Kidney (tissue), 14 donors: Measurements from ENCODE around the gene PRR7. TPM values are rescaled to one million over a fixed set of nuclear protein-coding genes. Genes with fewer than 3 reads are reported as not detected.
A peak's percentile ranks its signal among the peaks of the same experiment; 100 is the strongest.

Experiments
- DNase-seq, 5 donors: peaks; one replicate each; pipeline ENCODE4 v3.0.0-alpha.2; 2013 to 2020
- FAIRE-seq: peaks from 2 replicates; lab custom pipeline; 2012; peaks lifted over from hg19 to GRCh38; lab: Jason Lieb, UNC
- H3K27ac ChIP-seq, 2 donors: one replicate each; pipeline ENCODE4 v1.7.0; 2013; ENCODE audit warnings: low read depth in 2 of 2, low read length in 2 of 2, inconsistent platforms in 1 of 2
- H3K27me3 ChIP-seq: one replicate; pipeline ENCODE4 v1.7.1; 2013; ENCODE audit warnings: low read length, inconsistent platforms; ENCODE audit not compliant: control insufficient read depth, insufficient read depth
- H3K36me3 ChIP-seq, 3 donors: one replicate each; pipeline versions ENCODE4 v1.7.0 to v1.7.1; 2013; ENCODE audit warnings: low read length in 3 of 3, control low read depth in 1 of 3, inconsistent platforms in 1 of 3; ENCODE audit not compliant: insufficient read depth in 3 of 3, control insufficient read depth in 2 of 3
- H3K4me1 ChIP-seq, 3 donors: one replicate each; pipeline versions ENCODE4 v1.7.0 to v1.7.1; 2013; ENCODE audit warnings: low read length in 3 of 3, inconsistent platforms in 1 of 3, low read depth in 1 of 3; ENCODE audit not compliant: control insufficient read depth in 2 of 3, insufficient read depth in 2 of 3
- H3K4me3 ChIP-seq, 3 donors: one replicate each; pipeline versions ENCODE4 v1.7.0 to v1.8.1; 2013; ENCODE audit warnings: low read length in 3 of 3, control low read depth in 1 of 3, inconsistent platforms in 1 of 3
- H3K9ac ChIP-seq, 3 donors: one replicate each; pipeline versions ENCODE4 v1.7.0 to v1.7.1; 2013; ENCODE audit warnings: low read length in 3 of 3, control low read depth in 1 of 3, inconsistent platforms in 1 of 3
- H3K9me3 ChIP-seq, 3 donors: one replicate each; pipeline versions ENCODE4 v1.7.0 to v1.7.1; 2013; ENCODE audit warnings: low read length in 3 of 3, control low read depth in 1 of 3, inconsistent platforms in 1 of 3; ENCODE audit not compliant: control insufficient read depth in 2 of 3, insufficient read depth in 1 of 3
- intact Hi-C: fragments of 100-400 bp; cut with DNase I; formaldehyde crosslinking; loops from one replicate; pipeline ENCODE4 v1.11.1; 2022
- polyA plus RNA-seq: library from polyadenylated mRNA; stranded (reverse); fragments of 350-450 nt; fragmentation: Illumina TruSeq; extraction: RNeasy Lipid Tissue Mini Kit (QIAGEN cat#74804); gene quantifications from one replicate; pipeline ENCODE4 v1.2.3, GENCODE V29; 2014; ENCODE audit warnings: low read depth, low replicate concordance; ENCODE audit not compliant: insufficient read depth
- total RNA-seq: library from RNA; stranded (reverse); fragmentation: NEBNext Ultra II Directional; extraction: Animal tissue kit (Norgen Biotek cat#: 25700); gene quantifications from one replicate; pipeline ENCODE4 v1.2.1, GENCODE V29; 2021
- TF ChIP-seq, protein P1 (sequence below): IDR thresholded peaks from 3 replicates; pipeline ENCODE4 v1.5.1; 2012; ENCODE audit warnings: mild to moderate bottlenecking, moderate library complexity, borderline replicate concordance; ENCODE audit not compliant: insufficient read depth; ENCODE audit errors: extremely low read depth
- donor health status: control.
- donor health status: control.
- donor health status: control.
- donor health status: control.
- donor health status: control.
- donor health status: DM: yes; HTN: yes; CAD: no.
- donor health status: Normal renal cell carcinoma (clear cell type).

Gene PRR7
- total and polyA plus RNA-seq, 2 donors from 2014 or later, result 1.6 to 5.5 TPM

DNA sequence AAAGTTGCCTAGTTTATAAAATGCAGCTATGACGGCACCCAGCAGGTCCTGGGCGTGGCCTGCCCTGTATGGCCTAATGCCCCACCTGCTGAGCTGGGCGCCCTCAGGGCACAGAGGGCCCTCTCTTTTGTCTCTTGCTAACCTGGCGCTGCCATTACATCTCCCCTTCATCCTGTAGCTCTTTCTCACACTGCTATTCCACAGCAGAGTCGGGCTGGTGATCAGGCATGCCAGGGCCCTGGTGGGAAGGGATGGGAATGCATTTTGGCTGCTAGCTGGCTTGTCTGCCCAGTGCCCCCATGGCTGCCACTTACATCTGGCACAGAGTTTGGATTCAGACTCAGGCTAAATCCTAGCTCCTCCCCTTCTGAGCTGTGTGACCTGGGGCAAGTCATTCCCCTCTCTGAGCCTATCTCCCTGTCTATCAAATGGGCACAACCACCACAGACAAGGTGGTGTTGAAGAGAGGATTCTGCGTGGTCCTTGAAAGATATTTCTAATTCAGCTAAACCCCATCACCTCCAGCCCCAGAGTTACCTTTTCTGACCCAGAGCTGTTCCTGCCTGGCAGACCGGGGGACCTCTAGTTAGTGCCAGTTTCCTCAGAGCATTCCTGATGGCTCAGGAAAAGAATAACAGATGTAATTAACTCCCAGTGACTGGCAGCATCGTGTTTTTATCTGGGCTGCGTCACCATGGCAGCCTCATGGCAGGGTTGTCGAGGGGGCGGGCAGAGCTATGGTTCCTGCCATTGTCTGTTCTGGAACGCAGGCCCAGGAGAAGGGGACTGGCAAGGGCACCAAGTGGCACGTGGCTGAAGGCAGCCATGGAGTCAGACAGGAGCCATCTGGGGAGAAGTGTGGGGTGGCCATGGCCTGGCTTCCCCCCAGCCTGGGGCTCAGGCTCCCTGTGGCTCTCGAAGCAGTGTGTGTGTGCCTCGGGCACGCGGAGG, 6.3 kb downstream of the PRR7 start:
- H3K27me3 ChIP-seq, result no peaks in the 10 kb centered on the region
- FAIRE-seq (no peak), DNase-seq (no peak)
- no peaks in the 10 kb centered on the region for H3K36me3 ChIP-seq
- peaks cover 0 to 14% (median 0%) of the 10 kb centered on the region in 3 donors for H3K4me1 ChIP-seq
- TF ChIP-seq, protein P1, sequence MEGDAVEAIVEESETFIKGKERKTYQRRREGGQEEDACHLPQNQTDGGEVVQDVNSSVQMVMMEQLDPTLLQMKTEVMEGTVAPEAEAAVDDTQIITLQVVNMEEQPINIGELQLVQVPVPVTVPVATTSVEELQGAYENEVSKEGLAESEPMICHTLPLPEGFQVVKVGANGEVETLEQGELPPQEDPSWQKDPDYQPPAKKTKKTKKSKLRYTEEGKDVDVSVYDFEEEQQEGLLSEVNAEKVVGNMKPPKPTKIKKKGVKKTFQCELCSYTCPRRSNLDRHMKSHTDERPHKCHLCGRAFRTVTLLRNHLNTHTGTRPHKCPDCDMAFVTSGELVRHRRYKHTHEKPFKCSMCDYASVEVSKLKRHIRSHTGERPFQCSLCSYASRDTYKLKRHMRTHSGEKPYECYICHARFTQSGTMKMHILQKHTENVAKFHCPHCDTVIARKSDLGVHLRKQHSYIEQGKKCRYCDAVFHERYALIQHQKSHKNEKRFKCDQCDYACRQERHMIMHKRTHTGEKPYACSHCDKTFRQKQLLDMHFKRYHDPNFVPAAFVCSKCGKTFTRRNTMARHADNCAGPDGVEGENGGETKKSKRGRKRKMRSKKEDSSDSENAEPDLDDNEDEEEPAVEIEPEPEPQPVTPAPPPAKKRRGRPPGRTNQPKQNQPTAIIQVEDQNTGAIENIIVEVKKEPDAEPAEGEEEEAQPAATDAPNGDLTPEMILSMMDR, result no peak
- no peaks in the 10 kb centered on the region for H3K9me3 ChIP-seq
- intact Hi-C loops, result loop anchor here (5.0 kb wide), 1 partner anchor 46 kb away; the partner anchor contains the start of gene F12
- no peak overlapping the region for H3K9ac ChIP-seq
- H3K27ac ChIP-seq, result no peak overlapping the region
- H3K4me3 ChIP-seq, result no peak overlapping the region

DNA sequence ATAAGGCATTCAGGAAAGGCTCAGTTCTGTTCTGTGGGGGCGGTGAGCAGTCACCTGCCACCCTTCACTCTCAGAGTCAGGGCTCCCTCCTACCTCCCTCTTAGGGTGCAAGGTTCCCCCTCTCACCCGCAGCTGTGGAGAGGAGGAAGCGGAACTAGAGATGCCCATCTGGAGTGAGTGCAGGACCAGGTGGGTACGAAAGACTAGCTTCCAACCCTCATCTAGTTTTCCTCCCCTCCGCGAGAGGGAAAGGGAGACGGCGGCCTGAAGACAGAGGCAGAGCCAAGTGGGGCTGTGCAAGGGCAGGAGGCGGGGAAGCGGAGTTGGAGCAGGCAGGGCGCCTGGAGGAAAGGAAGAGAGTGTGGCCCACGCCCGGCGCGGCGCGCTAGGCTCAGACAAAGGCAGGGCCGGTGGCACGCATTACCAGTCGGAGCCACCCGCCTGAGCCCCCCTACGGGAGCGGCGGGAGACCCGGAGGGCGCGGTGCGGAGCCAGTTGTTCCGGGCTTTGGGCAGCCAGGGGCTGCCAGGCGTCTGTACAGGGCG, 7.3 kb downstream of the PRR7 start:
- TF ChIP-seq, protein P1, result no peak
- Histone ChIP-seq H3K27ac (peak overlapping the region in 1 of 2 donors; percentile 11), H3K4me1 (peaks cover 0 to 13% (median 0%) of the 10 kb centered on the region in 3 donors), H3K9me3 (no peaks in the 10 kb centered on the region), H3K9ac (peak overlapping the region in 1 of 3 donors; percentile 25), H3K27me3 (no peaks in the 10 kb centered on the region), H3K4me3 (peak overlapping the region in 2 of 3 donors; percentile 11 to 46), H3K36me3 (no peaks in the 10 kb centered on the region)
- no peak for FAIRE-seq
- intact Hi-C loops, result loop anchor here (5.0 kb wide), 1 partner anchor 47 kb away; the partner anchor contains the start of gene F12
- peak in 2 of 5 donors; percentile 71 to 87 for DNase-seq

DNA sequence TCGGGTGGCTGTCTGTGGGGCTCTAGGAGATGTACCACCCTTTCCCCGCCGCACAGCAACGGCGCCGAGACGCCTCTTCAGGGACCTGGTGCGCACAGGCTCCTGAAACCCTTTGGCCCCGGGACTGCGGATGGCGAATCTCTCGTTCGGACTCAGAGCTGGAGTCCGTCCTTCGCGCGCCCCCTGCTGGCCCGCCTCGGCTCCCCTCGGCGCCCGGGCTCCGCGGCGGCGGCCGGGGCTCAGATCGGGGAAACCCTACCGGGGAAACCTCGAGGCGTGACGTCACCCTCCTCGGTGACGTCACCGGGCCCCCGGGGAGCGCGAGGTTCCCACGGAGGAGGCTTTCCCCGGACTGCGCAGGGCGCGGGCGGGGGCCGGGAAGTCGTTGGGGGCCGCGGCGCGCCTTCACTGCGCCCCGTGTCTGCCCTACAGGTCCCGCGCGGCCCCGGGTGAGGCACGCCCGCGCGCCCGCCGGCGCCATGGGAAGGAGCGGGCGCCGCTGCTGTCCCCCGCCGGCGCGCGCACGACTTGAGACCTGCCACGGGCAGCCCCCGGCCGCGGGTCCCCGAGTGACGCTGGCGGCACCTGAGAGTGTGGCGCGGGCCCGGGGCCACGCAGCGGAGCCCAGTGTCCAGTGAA, 7.9 kb downstream of the PRR7 start:
- H3K36me3 ChIP-seq, result no peaks in the 10 kb centered on the region

More for the DNA sequence above, 7.9 kb downstream of the PRR7 start:
- H3K4me3 ChIP-seq, result peak overlapping the region in 2 of 3 donors; percentile 46 to 59
- H3K4me1 ChIP-seq, result peaks cover 0 to 13% (median 0%) of the 10 kb centered on the region in 3 donors
- H3K27me3 ChIP-seq, result no peaks in the 10 kb centered on the region
- peak overlapping the region in 1 of 2 donors; percentile 11 for H3K27ac ChIP-seq
- peak overlapping the region in 2 of 3 donors; percentile 25 to 26 for H3K9ac ChIP-seq
- intact Hi-C loops, result loop anchor here (5.0 kb wide), 1 partner anchor 47 kb away; the partner anchor contains the start of gene F12
- no peak for FAIRE-seq
- no peaks in the 10 kb centered on the region for H3K9me3 ChIP-seq
- peak; percentile 94 to 97 (median 95) for DNase-seq
- TF ChIP-seq, protein P1, result peak; percentile 97
